Activated naive CD8-positive, alpha-beta T cell treated with anti-CD3 and anti-CD28 coated beads for 36 hours (primary cell): ENCODE measurements around the gene UPP2. TPM values are rescaled to one million over a fixed set of nuclear protein-coding genes. Genes with fewer than 3 reads are reported as not detected.

Experiments used
- DNase-seq: peaks from one replicate; pipeline ENCODE4 v3.0.0; 2021
- H3K27ac Mint-ChIP-seq: one replicate; pipeline ENCODE4 v1.8.0; 2022; ENCODE audit warnings: mild to moderate bottlenecking, moderate library complexity, mixed read lengths
- H3K27me3 Mint-ChIP-seq: one replicate; pipeline ENCODE4 v1.8.0; 2022; ENCODE audit warnings: mild to moderate bottlenecking, mixed read lengths
- H3K36me3 Mint-ChIP-seq: one replicate; pipeline ENCODE4 v1.8.0; 2021; ENCODE audit warnings: mild to moderate bottlenecking, mixed read lengths
- H3K4me1 Mint-ChIP-seq: one replicate; pipeline ENCODE4 v1.8.0; 2021; ENCODE audit warnings: mixed read lengths
- H3K4me3 Mint-ChIP-seq: one replicate; pipeline ENCODE4 v1.8.0; 2022; ENCODE audit warnings: mild to moderate bottlenecking, moderate library complexity, mixed read lengths
- H3K9me3 Mint-ChIP-seq: one replicate; pipeline ENCODE4 v1.8.0; 2022; ENCODE audit warnings: mixed read lengths
- total RNA-seq, 2 experiments: library from RNA; stranded (reverse); gene quantifications; one replicate each; pipeline ENCODE4 v1.2.3, GENCODE V29; 2021

The UPP2 gene
- total RNA-seq, 2 experiments from 2014 or later: not detected

- H3K9me3 Mint-ChIP-seq: no peaks in the 10 kb centered on the region
- H3K4me3 Mint-ChIP-seq: no peak overlapping the region
- DNase-seq: no peak
- no peaks in the 10 kb centered on the region for H3K4me1 Mint-ChIP-seq
- no peak overlapping the region for H3K27ac Mint-ChIP-seq
- no peaks in the 10 kb centered on the region for H3K36me3 Mint-ChIP-seq
- H3K27me3 Mint-ChIP-seq: peaks cover 8% of the 10 kb centered on the region
Observed at GRCh38 chr2:158124896-158125295, 23.2 kb downstream of the UPP2 start.

DNA sequence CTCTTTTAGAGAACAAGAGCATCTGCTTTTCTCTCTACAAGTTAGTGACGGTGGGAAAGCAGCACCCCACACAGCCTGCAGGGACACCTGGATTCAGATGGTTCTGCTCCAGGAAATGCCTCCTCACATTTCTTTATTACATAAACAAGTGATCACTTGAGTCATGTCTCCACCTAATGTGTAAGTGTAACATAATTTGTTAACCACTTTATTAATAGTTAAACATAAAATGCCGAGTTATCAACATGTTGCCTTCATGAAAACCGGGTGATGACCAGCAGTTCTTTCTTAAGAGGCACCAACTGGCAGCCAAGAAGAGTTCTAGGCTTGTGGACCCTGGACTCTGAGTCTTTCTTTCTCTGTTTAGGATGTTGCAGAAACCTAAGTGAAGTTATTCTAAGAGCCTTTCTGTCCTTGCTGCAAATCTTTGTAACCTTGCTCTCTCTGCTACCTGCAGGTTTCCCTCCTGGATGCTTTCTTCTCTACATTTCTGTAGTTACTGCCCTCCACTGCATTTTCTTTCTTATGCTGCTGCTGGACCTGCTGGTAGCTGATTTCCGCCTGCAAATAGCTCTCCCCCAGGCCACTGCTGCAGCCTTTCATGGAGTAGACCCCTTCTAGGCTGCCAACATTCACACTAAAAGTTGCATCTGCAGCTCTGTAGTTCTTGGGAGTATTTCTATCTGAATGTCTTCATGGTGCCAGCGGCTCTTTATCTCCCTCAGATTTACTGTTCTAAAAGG, 24.3 kb downstream of the UPP2 start:
- Mint-ChIP-seq H3K4me1 (no peaks in the 10 kb centered on the region), H3K27ac (no peak overlapping the region), H3K27me3 (peaks cover 8% of the 10 kb centered on the region), H3K4me3 (no peak overlapping the region), H3K36me3 (no peaks in the 10 kb centered on the region), H3K9me3 (no peaks in the 10 kb centered on the region)
- DNase-seq: no peak

- no peak overlapping the region for H3K27ac Mint-ChIP-seq
- H3K4me3 Mint-ChIP-seq: no peak overlapping the region
- no peaks in the 10 kb centered on the region for H3K4me1 Mint-ChIP-seq
Observed at GRCh38 chr2:158127380-158127804, 25.7 kb downstream of the UPP2 start.

DNA sequence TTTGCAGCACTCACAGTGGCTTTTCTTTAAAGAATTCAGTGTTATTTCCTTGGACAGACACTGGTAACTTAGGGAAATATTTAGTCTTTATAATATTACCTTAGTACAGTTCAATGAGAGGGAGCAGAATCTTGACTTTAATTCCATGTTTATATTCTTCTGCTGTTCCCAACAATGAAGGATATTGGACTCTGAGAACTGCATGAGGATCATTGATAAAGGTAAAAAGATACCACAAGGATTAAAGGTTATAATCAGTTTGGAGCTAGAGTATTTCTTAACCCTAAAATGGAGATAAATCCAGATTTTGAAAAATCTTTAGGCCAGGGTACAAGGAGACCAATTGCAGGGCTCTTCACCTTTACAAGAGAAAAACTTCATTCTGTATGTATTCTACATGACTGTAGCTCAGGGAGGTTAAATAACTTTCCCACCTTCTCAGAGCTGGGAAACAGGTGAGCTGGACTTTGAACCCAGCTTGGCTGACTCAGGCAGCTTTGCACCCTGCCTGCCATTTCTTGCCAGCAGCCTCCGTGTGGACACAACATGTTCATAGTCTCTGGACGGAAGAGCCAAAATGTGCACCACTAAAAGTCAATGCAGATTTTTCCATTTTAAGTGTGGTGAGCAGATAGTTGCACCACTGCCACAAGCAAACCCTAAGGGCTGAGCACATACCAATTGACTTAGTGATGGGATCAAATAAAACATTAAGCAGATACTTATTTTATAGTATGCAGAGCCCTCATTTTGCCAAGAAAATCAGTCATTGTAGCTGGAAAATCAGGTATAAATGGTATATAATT, 26.7 kb downstream of the UPP2 start:
- no peak for DNase-seq
- Mint-ChIP-seq H3K4me1 (no peaks in the 10 kb centered on the region), H3K4me3 (no peak overlapping the region)

More at GRCh38 chr2:158127380-158127804, 25.7 kb downstream of the UPP2 start:
- no peaks in the 10 kb centered on the region for H3K36me3 Mint-ChIP-seq
- H3K27me3 Mint-ChIP-seq: peaks cover 17% of the 10 kb centered on the region
- no peak for DNase-seq
- H3K9me3 Mint-ChIP-seq: no peaks in the 10 kb centered on the region

GRCh38 chr2:158129037-158129436, 27.4 kb downstream of the UPP2 start:
- Mint-ChIP-seq H3K4me3 (no peak overlapping the region), H3K27me3 (peaks cover 17% of the 10 kb centered on the region), H3K36me3 (no peaks in the 10 kb centered on the region), H3K27ac (no peak overlapping the region), H3K4me1 (no peaks in the 10 kb centered on the region), H3K9me3 (no peaks in the 10 kb centered on the region)
- DNase-seq: no peak

More for the DNA sequence above, 26.7 kb downstream of the UPP2 start:
- no peaks in the 10 kb centered on the region for H3K9me3 Mint-ChIP-seq
- peaks cover 17% of the 10 kb centered on the region for H3K27me3 Mint-ChIP-seq
- no peak overlapping the region for H3K27ac Mint-ChIP-seq
- H3K36me3 Mint-ChIP-seq: no peaks in the 10 kb centered on the region

DNA sequence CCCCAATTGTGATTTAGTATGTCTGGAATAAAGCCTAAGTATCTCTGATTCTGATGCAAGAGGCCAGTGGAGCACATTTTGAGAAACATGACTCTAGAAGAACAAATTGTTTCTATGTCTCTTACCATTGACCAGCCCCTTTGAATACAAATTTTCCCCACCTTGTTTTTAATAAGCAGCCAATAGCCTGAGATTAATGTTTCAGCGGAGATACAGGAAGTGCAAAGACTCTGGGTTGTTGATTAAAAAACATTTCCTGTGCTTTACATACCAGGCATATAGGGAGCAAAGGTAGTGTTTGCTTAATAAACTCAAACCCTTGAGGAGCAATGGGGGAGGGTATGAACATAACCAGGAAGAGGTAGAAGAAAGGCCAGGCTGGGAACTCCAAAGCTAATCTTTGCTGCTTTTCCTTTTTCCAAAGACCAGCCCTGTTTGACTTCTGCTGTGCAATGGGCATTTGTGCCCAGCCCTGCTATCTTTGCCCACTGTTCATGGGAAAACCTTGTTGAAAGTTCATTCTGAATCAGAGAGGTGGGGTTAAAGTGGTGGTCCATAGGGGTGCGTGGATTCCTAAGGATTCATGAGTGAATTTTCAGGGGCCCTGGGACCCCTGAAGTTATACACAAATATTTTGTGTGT, 29.3 kb downstream of the UPP2 start:
- H3K27ac Mint-ChIP-seq: no peak overlapping the region
- no peaks in the 10 kb centered on the region for H3K36me3 Mint-ChIP-seq
- H3K9me3 Mint-ChIP-seq: no peaks in the 10 kb centered on the region
- no peak for DNase-seq
- peaks cover 20% of the 10 kb centered on the region for H3K27me3 Mint-ChIP-seq
- H3K4me3 Mint-ChIP-seq: no peak overlapping the region
- H3K4me1 Mint-ChIP-seq: no peaks in the 10 kb centered on the region

DNA sequence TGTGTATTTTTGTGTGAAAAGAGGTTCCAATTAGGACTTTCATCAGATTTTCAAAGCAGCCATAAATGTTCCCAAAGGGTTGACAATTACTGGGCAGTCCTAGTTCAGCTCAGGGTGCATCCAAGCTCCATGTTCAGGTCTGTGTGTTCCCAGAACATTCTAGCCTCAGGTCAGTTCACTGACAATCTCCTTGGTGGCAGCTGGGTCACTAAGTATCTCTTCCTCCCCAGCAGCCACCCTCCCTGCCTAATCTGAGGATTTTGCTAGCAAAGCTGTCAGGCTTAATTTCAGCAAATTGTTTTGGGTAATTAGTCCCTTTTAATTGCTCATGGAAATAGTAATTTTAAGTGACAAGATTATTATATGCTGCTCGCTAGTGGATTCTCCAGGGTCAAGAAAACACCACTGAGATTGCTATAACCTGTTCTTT, 29.8 kb downstream of the UPP2 start:
- no peak overlapping the region for H3K4me3 Mint-ChIP-seq
- no peaks in the 10 kb centered on the region for H3K9me3 Mint-ChIP-seq
- no peaks in the 10 kb centered on the region for H3K4me1 Mint-ChIP-seq
- no peak overlapping the region for H3K27ac Mint-ChIP-seq
- peaks cover 14% of the 10 kb centered on the region for H3K27me3 Mint-ChIP-seq
- no peaks in the 10 kb centered on the region for H3K36me3 Mint-ChIP-seq
- no peak for DNase-seq

DNA sequence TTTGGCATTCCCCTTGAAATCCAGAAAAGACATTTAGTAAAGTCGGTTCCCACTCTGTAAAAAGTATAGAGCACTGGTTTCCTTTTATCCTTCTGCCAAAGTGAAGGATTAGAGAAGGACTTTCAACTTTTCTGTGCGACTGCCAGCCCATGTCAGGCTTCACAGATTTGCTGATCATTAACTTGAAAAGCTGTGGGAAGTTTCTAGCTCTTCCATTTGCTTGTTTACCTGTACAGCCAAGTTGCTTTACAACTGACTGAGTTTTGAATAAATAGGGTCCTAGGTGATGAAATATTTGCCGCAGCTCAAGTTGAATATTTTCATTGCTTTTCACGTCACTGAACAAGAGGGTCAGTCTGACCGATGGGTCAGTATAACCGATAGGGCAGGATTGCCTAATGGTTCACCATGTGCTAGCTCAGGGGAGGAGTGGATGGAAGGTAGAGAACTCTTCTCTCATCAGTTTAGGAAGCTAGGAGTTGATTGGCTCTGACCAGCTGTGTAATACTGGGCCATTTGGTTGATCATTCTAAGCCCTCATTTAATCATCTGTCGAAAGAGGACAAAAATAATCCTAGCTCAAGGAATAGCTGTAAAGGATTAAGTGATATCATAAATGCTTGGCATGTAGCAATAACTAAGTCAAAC, 30.4 kb downstream of the UPP2 start:
- Mint-ChIP-seq H3K4me3 (no peak overlapping the region), H3K27ac (no peak overlapping the region), H3K27me3 (peaks cover 12% of the 10 kb centered on the region), H3K4me1 (no peaks in the 10 kb centered on the region), H3K36me3 (no peaks in the 10 kb centered on the region), H3K9me3 (no peaks in the 10 kb centered on the region)
- no peak for DNase-seq

DNA sequence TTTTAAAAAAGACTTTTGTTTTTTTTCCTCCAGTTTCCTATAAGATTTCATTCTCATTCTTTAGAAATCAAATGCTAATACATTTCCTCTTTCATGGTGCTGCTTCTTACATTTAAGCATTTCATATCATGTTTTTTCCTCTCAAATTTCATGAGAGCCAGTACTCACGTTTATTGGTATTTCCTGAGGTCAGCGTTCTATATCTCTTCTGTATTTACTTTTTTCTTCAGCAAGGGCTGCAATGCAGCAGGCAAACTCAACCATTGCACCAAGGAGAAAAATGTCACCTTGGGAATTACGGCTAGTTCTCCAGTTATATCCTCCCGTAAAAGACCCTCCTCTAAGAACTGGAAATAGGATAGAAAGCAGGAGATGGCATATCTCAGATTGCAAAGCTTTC, 32.4 kb downstream of the UPP2 start:
- no peaks in the 10 kb centered on the region for H3K4me1 Mint-ChIP-seq
- no peaks in the 10 kb centered on the region for H3K9me3 Mint-ChIP-seq
- H3K36me3 Mint-ChIP-seq: no peaks in the 10 kb centered on the region
- no peak for DNase-seq
- no peak overlapping the region for H3K27ac Mint-ChIP-seq
- peaks cover 12% of the 10 kb centered on the region for H3K27me3 Mint-ChIP-seq
- no peak overlapping the region for H3K4me3 Mint-ChIP-seq

- Mint-ChIP-seq H3K9me3 (no peaks in the 10 kb centered on the region), H3K4me3 (no peak overlapping the region), H3K36me3 (no peaks in the 10 kb centered on the region), H3K27ac (no peak overlapping the region), H3K27me3 (peaks cover 12% of the 10 kb centered on the region), H3K4me1 (no peaks in the 10 kb centered on the region)
- DNase-seq: no peak
Observed at GRCh38 chr2:158134655-158135054, 33.0 kb downstream of the UPP2 start.

GRCh38 chr2:158135096-158135495, 33.4 kb downstream of the UPP2 start:
- Mint-ChIP-seq H3K4me3 (no peak overlapping the region), H3K27me3 (peaks cover 14% of the 10 kb centered on the region), H3K27ac (no peak overlapping the region), H3K4me1 (no peaks in the 10 kb centered on the region), H3K9me3 (no peaks in the 10 kb centered on the region), H3K36me3 (no peaks in the 10 kb centered on the region)
- DNase-seq: no peak

DNA sequence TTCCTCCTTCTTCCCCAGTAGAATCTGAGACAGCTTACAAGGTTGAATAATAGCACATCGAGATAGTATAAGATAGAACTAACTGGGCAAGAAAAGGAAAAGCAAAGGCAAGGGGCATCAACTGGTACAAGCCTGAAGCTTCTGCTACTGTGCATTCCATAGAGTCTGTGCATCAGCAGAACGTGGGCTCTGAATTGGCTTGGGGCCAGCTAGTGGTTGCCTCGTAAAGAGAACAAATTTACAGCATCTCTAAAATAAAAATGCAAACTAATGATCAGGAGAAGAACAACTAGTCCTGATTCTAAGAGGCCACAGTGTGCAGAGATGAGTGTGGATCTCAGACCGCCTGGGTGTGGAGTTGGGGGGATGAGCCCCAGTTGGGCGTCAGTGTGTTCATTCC, 36.6 kb downstream of the UPP2 start:
- H3K27me3 Mint-ChIP-seq: peaks cover 19% of the 10 kb centered on the region
- no peaks in the 10 kb centered on the region for H3K4me1 Mint-ChIP-seq
- H3K27ac Mint-ChIP-seq: no peak overlapping the region
- no peaks in the 10 kb centered on the region for H3K36me3 Mint-ChIP-seq
- H3K4me3 Mint-ChIP-seq: no peak overlapping the region
- H3K9me3 Mint-ChIP-seq: no peaks in the 10 kb centered on the region
- DNase-seq: no peak

- no peak overlapping the region for H3K27ac Mint-ChIP-seq
- DNase-seq: no peak
- H3K4me1 Mint-ChIP-seq: no peaks in the 10 kb centered on the region
- H3K27me3 Mint-ChIP-seq: peaks cover 25% of the 10 kb centered on the region
- no peak overlapping the region for H3K4me3 Mint-ChIP-seq
- no peaks in the 10 kb centered on the region for H3K9me3 Mint-ChIP-seq
- H3K36me3 Mint-ChIP-seq: no peaks in the 10 kb centered on the region
Observed at GRCh38 chr2:158140201-158140600, 38.5 kb downstream of the UPP2 start.

DNA sequence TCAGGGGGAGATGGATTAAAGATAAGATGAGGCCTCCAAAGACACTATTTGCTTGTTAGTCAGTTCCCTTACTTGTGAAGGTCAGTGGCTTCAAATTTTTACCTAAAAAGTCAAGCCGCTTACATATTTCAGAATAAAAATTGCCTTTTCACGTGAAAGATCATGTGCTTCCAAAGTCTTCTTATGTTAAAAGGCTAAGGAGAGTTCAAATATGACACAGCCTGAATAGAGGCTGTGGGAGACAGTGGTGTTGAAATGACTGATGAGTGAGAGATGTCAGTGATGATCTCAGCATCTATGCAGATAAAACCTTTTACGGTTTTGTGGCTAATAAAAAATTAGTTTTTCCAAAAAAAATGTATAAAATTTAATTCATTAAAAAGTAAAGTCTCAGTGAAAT, 40.5 kb downstream of the UPP2 start:
- no peak overlapping the region for H3K4me3 Mint-ChIP-seq
- no peaks in the 10 kb centered on the region for H3K4me1 Mint-ChIP-seq
- no peak overlapping the region for H3K27ac Mint-ChIP-seq
- H3K27me3 Mint-ChIP-seq: peaks cover 30% of the 10 kb centered on the region
- H3K36me3 Mint-ChIP-seq: no peaks in the 10 kb centered on the region
- DNase-seq: no peak
- peaks cover 6% of the 10 kb centered on the region for H3K9me3 Mint-ChIP-seq
